Osteoblast (primary cell): Measurements from ENCODE around the gene RAD51B. TPM values are rescaled to one million over a fixed set of nuclear protein-coding genes. Genes with fewer than 3 reads are reported as not detected.

ENCODE experiments used
- DNase-seq: peaks from one replicate; pipeline ENCODE4 v3.0.0; 2011; ENCODE audit warnings: low spot score, mixed read lengths; ENCODE audit not compliant: insufficient read length; ENCODE audit errors: missing footprints
- H2AFZ ChIP-seq: 2 replicates; pipeline ENCODE4 v1.6.0; 2011; ENCODE audit warnings: mild to moderate bottlenecking, low read length
- H3K27ac ChIP-seq: 2 replicates; pipeline ENCODE4 v1.5.1; 2011; ENCODE audit warnings: mild to moderate bottlenecking, low read depth, low read length, moderate library complexity
- H3K27me3 ChIP-seq: 2 replicates; pipeline ENCODE4 v1.6.0; 2012; ENCODE audit warnings: mild to moderate bottlenecking, control low read depth, inconsistent platforms, low read length, moderate library complexity; ENCODE audit not compliant: insufficient read depth
- H3K36me3 ChIP-seq: 2 replicates; pipeline ENCODE4 v1.5.1; 2011; ENCODE audit warnings: mild to moderate bottlenecking, low read length, control low read depth, moderate library complexity; ENCODE audit not compliant: insufficient read depth
- H3K4me1 ChIP-seq: 2 replicates; pipeline ENCODE4 v1.5.1; 2011; ENCODE audit warnings: mild to moderate bottlenecking, low read length, control low read depth, moderate library complexity; ENCODE audit not compliant: insufficient read depth
- H3K4me2 ChIP-seq: 2 replicates; pipeline ENCODE4 v1.6.0; 2011; ENCODE audit warnings: mild to moderate bottlenecking, low read length; ENCODE audit not compliant: insufficient read depth
- H3K4me3 ChIP-seq: fragments of 200-600 bp; sonication (generic); 3 replicates; pipeline ENCODE4 v1.5.1; 2012; ENCODE audit warnings: mild to moderate bottlenecking, low read length, inconsistent platforms; ENCODE audit not compliant: insufficient read depth
- H3K79me2 ChIP-seq: 2 replicates; pipeline ENCODE4 v1.6.0; 2012; ENCODE audit warnings: mild to moderate bottlenecking, low read length, control low read depth, inconsistent platforms; ENCODE audit not compliant: insufficient read depth
- H3K9me3 ChIP-seq: 2 replicates; pipeline ENCODE4 v1.5.1; 2011; ENCODE audit warnings: low read depth, low read length, control low read depth
- H4K20me1 ChIP-seq: 2 replicates; pipeline ENCODE4 v1.6.0; 2012; ENCODE audit warnings: mild to moderate bottlenecking, low read length, control low read depth; ENCODE audit not compliant: insufficient read depth
- total RNA-seq: library from RNA; depleted of rRNA; stranded (reverse); fragments of >200 nt; gene quantifications from 2 replicates; pipeline ENCODE4 v1.2.3, GENCODE V29; 2012
- TF ChIP-seq, protein P1 (sequence below): IDR thresholded peaks from 2 replicates; pipeline ENCODE4 v1.5.1; 2011; ENCODE audit warnings: mild to moderate bottlenecking, low read depth, low read length, moderate library complexity; ENCODE audit errors: extremely low read depth

Gene RAD51B
- total RNA-seq, 1 donor: 13.8 TPM

DNA sequence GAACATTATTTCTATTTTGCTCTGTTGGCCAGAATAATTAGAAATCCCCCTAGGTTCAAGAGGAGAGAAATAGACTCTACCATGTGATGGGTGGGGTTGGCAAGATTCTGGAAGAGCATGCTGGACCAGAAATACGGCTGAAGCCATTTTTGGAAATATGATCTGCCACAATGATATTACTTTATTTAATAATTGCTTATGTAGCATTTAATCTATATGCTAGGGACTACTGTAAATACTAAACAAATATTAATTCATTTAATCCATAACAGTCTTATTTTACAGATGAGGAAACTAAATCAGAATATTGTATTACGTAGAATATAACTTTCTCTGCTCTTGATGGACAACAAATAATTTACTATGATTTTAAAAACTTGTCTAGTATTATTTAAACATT, 193.7 kb downstream of the RAD51B start:
- no peaks in the 10 kb centered on the region for H4K20me1 ChIP-seq
- no peak overlapping the region for H3K4me3 ChIP-seq
- no peak overlapping the region for H3K27ac ChIP-seq
- TF ChIP-seq, protein P1, sequence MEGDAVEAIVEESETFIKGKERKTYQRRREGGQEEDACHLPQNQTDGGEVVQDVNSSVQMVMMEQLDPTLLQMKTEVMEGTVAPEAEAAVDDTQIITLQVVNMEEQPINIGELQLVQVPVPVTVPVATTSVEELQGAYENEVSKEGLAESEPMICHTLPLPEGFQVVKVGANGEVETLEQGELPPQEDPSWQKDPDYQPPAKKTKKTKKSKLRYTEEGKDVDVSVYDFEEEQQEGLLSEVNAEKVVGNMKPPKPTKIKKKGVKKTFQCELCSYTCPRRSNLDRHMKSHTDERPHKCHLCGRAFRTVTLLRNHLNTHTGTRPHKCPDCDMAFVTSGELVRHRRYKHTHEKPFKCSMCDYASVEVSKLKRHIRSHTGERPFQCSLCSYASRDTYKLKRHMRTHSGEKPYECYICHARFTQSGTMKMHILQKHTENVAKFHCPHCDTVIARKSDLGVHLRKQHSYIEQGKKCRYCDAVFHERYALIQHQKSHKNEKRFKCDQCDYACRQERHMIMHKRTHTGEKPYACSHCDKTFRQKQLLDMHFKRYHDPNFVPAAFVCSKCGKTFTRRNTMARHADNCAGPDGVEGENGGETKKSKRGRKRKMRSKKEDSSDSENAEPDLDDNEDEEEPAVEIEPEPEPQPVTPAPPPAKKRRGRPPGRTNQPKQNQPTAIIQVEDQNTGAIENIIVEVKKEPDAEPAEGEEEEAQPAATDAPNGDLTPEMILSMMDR: no peak
- H3K27me3 ChIP-seq: no peaks in the 10 kb centered on the region
- H3K36me3 ChIP-seq: no peaks in the 10 kb centered on the region
- H3K4me1 ChIP-seq: peaks cover 25% of the 10 kb centered on the region
- H2AFZ ChIP-seq: no peak overlapping the region
- DNase-seq: no peak
- no peaks in the 10 kb centered on the region for H3K79me2 ChIP-seq
- no peaks in the 10 kb centered on the region for H3K9me3 ChIP-seq
- H3K4me2 ChIP-seq: no peak overlapping the region

DNA sequence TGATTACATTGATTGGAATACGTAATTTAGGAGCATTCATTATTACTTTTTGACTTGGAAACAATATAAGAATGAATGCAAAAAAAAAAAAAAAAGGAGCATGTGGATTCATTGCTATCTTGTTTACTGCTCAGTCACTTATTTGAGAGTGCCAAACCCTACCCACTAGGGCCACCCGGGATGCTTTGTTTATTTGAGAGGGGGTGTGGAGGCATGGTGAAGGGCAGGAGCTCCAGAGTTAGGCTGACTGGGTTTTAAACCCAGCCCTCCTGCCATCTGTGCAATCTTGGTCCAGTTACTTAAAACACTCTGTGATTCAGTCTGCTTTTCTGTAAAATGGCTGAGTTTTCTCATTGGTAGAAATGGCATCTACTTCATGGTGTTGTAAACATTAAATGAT, 195.2 kb downstream of the RAD51B start:
- Histone ChIP-seq H3K36me3 (no peaks in the 10 kb centered on the region), H3K27ac (no peak overlapping the region), H2AFZ (no peak overlapping the region), H4K20me1 (no peaks in the 10 kb centered on the region), H3K4me2 (no peak overlapping the region), H3K79me2 (no peaks in the 10 kb centered on the region), H3K27me3 (no peaks in the 10 kb centered on the region), H3K9me3 (no peaks in the 10 kb centered on the region), H3K4me3 (no peak overlapping the region), H3K4me1 (peaks cover 29% of the 10 kb centered on the region)
- TF ChIP-seq, protein P1: no peak
- no peak for DNase-seq

DNA sequence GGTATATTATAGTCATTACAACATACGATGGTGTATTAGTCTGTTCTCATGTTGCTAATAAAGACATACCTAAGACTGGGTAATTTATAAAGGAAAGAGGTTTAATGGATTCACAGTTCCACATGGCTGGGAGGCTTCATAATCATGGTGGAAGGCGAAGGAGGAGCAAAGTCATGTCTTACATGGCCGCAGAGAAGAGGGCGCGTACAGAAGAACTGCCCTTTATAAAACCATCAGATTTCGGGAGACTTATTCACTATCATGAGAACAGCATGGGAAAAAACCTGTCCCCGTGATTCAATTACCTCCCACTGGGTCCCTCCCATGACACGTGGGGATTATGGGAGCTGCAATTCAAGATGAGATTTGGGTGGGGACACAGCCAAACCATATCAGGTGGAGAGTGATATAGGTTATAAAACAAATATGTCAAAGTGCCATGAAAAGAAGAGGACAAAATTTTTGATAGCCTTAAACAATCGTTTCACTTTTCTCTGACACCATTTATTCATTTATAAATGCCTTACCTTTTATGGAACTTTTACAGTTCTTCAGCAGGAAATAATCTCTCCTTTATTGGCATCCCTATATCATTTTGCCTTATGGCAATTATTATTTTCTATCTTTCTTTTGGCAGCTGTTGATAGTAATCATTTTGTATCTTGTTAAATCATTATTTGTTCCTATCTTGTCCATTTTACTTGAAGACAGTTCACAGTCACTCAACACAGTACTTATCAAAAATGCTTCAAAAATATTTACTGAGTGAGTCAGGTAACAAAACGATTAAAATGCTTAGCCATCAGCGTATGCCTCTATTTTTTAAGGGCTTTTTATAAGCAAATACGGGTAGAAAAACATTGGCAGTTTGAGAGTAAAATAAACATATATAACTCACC, 196.0 kb downstream of the RAD51B start:
- Histone ChIP-seq H3K27me3 (no peaks in the 10 kb centered on the region), H3K4me2 (no peak overlapping the region), H3K79me2 (no peaks in the 10 kb centered on the region), H3K9me3 (no peaks in the 10 kb centered on the region), H4K20me1 (no peaks in the 10 kb centered on the region), H2AFZ (peak overlapping the region; percentile 32), H3K27ac (peak overlapping the region; percentile 26), H3K4me3 (no peak overlapping the region), H3K36me3 (no peaks in the 10 kb centered on the region), H3K4me1 (peaks cover 29% of the 10 kb centered on the region)
- TF ChIP-seq, protein P1: no peak
- DNase-seq: no peak

DNA sequence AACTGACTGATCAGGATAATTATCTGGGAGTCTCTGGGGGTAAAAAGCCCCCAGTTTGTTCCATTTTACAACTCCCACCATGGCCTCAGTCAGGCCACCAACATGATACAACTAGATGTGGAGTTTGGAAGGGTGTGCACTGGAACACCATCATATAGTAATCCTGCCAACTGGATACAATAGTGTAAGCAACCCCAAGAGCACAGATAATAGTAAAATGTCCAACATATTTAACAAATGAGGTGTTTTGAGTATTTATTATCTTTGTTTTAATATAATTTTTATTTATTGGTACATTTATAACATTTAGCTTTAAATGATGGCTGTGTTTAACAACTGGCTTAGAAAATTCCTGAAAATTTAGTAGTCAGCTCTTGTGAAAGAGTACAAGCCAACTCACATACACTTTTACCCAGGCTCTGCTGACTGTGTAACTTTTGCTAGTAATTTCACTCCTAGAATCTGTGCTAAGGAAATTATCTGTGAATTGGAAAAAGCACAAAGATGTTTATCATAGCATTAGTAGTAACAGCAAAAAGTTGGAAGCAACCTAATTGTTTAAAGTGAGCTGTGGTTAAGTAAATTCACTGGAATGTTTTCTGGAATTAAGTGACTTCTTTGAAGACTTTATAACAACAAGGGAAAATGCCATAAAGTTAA, 196.8 kb downstream of the RAD51B start:
- TF ChIP-seq, protein P1: no peak
- H3K4me2 ChIP-seq: no peak overlapping the region
- peak overlapping the region; percentile 32 for H2AFZ ChIP-seq
- H3K4me3 ChIP-seq: no peak overlapping the region
- no peaks in the 10 kb centered on the region for H3K9me3 ChIP-seq
- H3K27me3 ChIP-seq: no peaks in the 10 kb centered on the region
- H3K79me2 ChIP-seq: no peaks in the 10 kb centered on the region
- H4K20me1 ChIP-seq: no peaks in the 10 kb centered on the region
- peaks cover 28% of the 10 kb centered on the region for H3K4me1 ChIP-seq
- no peaks in the 10 kb centered on the region for H3K36me3 ChIP-seq
- no peak for DNase-seq
- H3K27ac ChIP-seq: peak overlapping the region; percentile 26
